Measurements from ENCODE around the gene UPK1B.

Gene UPK1B

DNA sequence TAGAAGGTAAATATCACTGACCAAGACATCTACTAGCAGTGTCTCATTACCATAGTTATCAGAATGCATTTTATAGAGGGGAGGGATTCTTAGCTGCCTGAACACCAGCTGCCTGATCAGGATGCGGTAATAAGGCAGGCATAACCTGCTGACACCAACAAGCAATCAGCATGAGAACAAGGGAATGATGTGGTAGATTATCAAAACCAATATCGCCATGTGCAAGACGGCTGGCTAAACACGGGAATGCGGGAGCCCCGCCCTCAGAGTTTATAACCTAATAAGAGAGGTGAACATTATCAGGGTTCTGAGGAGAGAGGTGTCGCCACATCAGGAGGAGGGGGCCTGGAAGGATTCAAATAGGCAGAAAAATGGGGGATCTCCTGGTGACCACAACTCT, 46.8 kb downstream of the UPK1B start:
- no peak for DNase-seq
- in situ Hi-C loops (cut with MboI; ENCODE audit: low pct_unique_long_range_greater_than_20kb, low sequenced_read_pairs) = no loop called here

DNA sequence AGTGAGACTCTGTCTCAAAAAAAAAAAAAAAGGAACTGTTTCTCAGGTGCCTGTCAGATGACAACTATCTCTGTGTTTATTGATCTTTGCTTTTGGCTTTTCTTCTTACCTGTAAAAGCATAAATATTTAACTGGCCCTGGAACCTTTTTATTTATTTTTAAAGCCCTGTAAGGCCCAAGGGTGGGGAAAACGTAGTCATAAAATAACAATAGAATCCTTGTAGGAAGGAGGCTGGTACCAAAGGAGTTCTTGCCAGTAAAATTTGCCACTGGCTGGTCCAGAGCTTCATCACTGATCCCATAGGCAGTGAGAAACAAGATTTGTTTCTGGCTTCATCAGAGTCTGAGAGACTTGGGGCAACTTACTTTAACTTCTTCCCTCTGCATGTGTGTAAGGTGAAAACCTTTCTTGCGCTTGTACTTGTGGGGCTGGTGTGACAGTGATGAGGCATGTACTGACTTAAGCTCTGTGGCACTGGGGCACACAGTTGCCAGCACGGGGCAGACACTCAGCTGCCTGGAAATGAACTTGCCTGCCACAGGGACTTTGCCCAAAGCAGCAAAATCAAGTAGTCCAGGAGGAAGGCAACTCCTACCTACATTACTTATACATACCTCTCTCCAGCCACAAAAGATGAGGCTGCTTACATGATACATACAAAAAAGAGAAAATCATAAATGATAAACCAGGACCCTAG, 47.7 kb downstream of the UPK1B start:
- DNase-seq = no peak
- in situ Hi-C loops (cut with MboI; ENCODE audit: low pct_unique_long_range_greater_than_20kb, low sequenced_read_pairs) = no loop called here

DNA sequence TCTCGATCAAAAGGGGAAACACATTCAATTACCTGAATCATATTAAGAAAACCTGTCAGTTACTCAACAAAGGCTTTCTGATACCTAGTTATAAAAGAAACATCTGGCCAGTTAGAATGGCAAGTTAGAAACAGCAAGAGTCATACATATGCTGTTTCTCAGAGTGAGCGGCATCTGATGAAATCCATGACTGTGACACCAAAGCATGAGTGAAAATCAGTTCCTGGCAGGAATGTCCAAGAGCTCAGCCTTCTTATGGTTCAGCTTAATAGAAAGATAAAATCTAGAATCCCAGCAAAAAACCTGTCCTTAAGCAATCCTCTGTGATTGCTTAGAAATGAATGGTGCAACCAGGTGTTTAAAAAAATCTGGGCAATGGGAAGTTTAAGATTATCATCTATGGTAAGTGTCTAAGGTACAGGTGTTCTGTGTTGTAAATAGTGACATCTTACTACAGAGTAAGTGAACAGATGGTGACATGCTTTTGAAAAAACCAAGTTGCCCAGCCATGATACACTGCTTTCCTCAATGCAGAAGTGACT, 48.5 kb downstream of the UPK1B start:
- no peak for DNase-seq
- in situ Hi-C loops (cut with MboI; ENCODE audit: low pct_unique_long_range_greater_than_20kb, low sequenced_read_pairs) = no loop called here

DNA sequence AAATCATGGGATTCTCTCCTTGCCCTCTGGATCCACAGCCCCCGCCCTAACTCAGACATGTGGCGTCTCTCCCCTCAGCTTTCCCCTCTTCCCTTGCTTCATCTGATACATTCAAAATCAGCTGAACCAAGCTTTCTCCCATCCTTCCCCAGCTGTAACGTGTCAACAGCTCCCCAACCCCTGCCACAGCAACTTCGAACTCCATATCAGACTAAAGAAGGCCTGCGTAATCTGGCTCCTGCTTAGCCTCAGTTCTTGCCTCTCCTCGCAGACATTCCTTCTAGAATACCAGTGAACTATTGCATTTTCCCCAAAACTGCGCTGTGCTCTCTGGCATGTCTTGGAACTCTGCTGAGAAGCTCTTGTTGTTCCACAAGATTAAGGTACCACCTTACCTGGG, 49.0 kb downstream of the UPK1B start:
- in situ Hi-C loops (cut with MboI; ENCODE audit: low pct_unique_long_range_greater_than_20kb, low sequenced_read_pairs) = no loop called here
- no peak for DNase-seq

DNA sequence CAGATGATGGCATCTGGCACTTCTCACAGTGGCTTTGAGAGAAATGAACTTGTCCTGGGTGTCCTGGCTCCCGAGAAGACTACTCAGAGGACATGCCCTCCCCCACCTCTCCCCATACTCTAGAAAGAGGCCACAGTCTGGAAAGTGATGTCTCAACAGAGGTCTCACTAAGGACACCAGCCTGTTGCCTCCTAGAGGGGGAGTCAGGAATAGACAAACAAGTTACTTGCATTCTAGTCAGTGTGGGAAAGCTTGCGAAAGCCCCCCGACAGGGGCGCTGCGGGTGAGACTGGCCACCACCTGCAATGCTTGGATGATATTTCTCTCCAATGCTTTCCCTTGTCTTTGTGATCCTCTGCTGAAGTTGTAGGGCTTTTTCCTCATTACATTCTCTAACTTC, 50.1 kb downstream of the UPK1B start:
- in situ Hi-C loops (cut with MboI; ENCODE audit: low pct_unique_long_range_greater_than_20kb, low sequenced_read_pairs) = no loop called here

DNA sequence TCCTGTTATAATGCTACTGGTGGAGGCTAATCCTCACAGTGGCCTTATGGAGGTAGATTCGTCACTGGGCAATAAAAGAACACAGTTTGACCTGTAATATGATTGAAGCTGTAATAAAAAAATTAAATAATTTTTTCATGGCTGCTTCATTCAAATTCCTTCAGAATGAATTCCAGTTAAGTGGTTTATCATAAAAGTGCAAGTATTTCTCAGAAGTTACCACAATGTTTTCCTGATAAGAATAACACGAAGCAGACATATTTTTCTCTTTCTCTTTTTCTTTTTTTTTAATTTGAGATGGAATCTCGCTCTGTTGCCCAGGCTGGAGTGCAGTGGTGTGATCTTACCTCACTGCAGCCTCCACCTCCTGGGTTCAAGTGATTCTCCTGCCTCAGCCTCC, 51.7 kb downstream of the UPK1B start:
- no peak for DNase-seq
- in situ Hi-C loops (cut with MboI; ENCODE audit: low pct_unique_long_range_greater_than_20kb, low sequenced_read_pairs) = no loop called here

More for the DNA sequence above, 50.1 kb downstream of the UPK1B start:
- DNase-seq = no peak

DNA sequence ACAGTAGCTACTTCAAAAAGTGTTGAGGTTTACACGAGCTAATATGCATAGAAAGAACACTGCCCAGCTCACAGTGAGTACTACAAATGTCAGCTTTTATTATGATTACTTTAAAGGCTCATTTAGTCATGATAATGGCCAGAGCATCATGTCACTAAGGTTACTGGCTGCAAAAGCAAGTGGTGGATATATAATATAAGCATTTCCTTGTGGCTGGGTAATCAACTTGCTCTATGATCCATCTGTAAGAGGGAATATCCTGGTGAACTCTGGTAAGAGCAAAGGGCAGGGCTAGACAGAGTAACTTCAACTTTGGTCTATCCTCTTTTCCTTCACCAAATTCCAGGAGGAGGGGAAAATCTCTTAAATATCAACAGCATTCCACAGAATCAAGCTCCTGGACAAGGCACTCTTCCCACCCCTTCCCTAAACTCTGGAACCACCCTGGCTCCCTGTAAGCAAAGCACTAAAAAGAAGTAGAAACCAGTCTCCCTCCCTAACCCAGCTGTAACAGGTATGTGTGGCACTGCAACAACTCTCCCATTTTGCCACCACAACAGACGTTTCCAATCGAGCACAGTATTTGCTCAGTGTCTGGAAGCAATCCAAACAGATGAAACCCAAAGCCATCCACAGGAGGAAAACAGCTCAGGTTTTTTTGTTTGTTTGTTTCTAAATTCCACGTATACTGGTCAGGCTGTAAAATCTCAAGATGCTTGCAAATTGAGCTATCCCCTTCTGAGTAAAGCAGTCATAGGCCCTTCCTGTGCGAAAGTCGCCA, 53.9 kb downstream of the UPK1B start:
- in situ Hi-C loops (cut with MboI; ENCODE audit: low pct_unique_long_range_greater_than_20kb, low sequenced_read_pairs) = no loop called here
- no peak for DNase-seq

DNA sequence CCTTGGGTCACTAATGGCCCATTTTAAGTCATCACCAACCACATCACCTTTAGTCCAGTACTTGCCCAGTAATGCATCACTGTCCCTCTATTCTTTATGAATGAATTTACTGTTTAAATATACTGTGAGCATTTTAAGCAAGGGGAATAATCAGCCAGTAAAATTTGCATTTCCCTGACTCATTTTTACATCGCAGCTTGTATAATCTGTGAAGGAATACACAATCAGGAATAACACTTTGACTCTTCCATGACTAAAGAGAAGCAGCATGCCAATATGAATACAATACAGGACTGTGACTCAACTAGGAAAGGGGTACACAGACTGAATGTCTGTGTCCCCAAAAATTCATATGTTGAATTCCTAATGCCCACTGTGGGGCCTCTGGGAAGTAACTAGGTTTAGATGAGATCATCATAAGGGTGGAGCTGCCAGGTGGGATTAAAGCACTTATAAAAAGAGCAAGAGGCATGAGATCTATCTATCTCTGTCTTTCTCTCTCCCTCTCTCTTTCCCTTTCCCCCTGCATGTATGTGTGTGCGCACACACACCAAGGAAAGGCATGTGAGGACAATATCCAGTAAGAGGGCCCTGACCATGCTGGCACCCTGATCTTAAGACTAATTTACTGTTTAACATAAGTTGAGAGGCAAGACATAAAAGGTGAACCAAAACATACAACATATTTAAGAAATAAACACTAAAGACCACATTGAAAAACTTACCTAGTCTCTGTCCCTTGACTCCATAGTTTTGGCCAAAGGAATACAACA, 55.2 kb downstream of the UPK1B start:
- in situ Hi-C loops (cut with MboI; ENCODE audit: low pct_unique_long_range_greater_than_20kb, low sequenced_read_pairs) = no loop called here

DNA sequence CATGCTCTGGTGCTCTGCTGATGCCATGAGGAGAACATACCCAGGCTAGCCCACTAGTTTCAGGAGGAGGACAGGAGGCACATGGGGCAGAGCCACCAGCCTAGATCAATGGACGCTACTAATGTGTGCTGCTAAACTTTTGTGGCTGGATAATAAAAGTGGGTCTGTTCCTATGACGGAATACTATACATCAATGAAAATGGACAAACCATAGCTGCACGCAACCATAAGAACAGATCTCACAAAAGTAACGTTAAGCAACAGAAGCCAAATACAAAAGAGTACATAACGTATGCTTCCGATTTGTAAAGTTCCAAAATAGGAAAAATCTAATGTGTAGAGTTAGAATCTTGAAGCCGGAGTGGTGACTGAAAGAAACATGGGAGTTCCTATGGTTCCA, 55.8 kb downstream of the UPK1B start:
- in situ Hi-C loops (cut with MboI; ENCODE audit: low pct_unique_long_range_greater_than_20kb, low sequenced_read_pairs) = no loop called here
- no peak for DNase-seq

More for the DNA sequence above, 55.2 kb downstream of the UPK1B start:
- no peak for DNase-seq

DNA sequence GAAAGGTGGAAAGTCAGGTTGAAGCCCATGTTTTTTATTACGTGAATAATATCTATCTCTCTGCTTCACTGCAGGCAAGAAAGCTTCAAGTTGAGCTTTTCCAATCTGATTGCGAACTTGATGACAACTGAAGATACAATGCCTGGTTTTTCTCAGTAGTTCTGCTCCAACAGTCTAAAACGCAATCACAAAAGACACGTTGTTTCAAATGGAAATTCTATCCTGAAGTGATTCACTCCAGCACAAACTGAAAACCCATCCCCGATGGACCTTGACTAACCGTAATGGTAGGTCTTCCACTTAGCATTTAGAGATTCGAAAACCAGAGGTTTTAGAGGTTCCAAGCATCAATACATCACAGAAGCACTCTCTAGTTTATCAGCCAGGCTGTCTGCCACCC, 56.7 kb downstream of the UPK1B start:
- in situ Hi-C loops (cut with MboI; ENCODE audit: low pct_unique_long_range_greater_than_20kb, low sequenced_read_pairs) = no loop called here
- no peak for DNase-seq

DNA sequence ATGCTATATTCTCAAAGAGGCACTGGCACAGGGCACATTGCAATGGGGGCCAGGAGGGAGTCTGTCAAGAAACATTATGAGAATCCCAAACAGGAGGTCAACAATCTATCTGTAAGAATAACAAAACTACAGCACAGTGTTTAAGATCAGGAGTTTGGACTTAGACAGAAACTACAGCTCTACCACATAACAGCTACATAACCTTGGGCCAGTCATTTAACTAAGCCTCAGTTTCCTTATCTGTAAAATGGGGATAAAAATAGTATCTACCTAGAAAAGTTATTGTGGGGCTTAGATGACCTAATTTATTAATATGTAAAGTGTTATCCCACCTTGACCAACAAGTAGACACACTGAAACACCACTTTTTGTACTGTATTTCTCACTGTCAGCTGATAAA, 57.3 kb downstream of the UPK1B start:
- no peak for DNase-seq
- in situ Hi-C loops (cut with MboI; ENCODE audit: low pct_unique_long_range_greater_than_20kb, low sequenced_read_pairs) = no loop called here

DNA sequence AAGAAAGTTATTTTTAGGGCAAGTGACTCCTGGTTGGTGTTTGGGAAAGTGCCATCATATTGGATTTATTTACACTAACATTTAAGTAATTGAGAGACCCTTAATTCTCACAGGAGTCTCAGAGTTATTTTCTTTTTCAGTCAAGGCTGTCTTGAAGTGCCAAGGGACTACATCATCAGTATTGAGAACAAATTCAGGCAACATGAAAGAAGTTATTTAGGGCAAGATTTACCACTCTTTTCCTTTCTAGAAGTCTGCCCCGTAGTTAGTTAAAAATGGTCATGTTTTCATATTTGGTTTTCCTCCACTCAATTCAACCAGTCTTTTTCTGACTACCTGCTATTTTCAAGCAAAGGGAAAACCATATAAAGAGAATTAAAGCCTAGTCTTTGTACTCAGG, 61.2 kb downstream of the UPK1B start:
- in situ Hi-C loops (cut with MboI; ENCODE audit: low pct_unique_long_range_greater_than_20kb, low sequenced_read_pairs) = no loop called here
- no peak for DNase-seq

DNA sequence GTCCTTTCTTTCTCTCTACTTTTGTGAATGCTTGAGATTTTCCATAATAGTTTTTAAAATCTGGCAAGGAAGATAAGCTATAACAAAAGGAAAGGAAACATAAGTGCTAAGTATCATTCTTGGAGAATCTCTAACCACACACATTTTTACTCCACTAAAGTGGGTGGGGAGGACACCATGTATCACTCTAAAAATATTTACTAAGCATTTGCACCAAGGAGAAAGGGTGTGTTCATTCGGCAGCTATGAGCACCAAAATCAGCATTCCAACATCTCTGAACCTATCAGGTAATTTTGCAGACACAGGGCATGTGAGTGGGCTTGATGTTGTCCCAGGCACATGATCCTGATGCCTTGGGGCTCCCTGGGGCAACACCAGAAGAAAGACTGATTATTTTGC, 61.8 kb downstream of the UPK1B start:
- in situ Hi-C loops (cut with MboI; ENCODE audit: low pct_unique_long_range_greater_than_20kb, low sequenced_read_pairs) = no loop called here
- DNase-seq = no peak

DNA sequence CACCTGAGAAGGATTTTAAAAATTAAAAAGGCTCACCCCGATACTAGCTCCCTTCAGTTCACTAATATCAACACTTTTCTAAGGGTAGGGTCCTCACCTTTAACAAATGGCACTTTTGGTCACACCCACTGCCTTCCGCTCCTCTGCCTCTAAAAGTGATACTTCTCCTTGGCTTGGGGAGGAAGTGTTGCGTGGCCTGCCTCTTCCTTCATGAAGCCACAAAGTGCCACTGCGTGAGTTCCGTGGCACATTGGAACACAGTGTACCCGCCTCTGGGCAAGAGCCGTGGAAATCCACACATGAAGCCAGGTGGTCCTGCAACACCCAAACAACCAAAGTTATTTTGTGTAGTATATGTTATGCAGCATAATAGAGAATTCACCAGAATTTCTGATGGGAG, 63.4 kb downstream of the UPK1B start:
- in situ Hi-C loops (cut with MboI; ENCODE audit: low pct_unique_long_range_greater_than_20kb, low sequenced_read_pairs) = no loop called here
- peak; percentile 31 for DNase-seq

DNA sequence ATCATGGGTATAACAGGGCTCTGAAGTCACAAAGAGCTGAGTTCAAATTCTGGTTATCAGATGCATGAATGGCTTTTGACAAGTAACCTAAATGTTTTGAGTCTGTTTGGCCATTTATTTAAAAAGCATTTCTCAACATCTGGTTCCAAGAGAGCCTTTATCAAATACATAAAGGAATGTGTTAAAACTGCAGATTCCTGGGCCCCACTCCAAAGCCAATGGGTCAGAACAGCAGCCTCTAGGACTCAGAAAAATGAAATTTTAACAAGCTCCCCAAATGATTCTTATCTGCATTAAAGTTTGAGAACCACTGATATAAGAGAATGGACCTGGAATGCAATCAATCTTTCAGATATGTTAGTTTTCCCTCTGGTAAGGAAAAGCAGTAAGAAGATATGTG, 63.9 kb downstream of the UPK1B start:
- in situ Hi-C loops (cut with MboI; ENCODE audit: low pct_unique_long_range_greater_than_20kb, low sequenced_read_pairs) = no loop called here
- DNase-seq = no peak

DNA sequence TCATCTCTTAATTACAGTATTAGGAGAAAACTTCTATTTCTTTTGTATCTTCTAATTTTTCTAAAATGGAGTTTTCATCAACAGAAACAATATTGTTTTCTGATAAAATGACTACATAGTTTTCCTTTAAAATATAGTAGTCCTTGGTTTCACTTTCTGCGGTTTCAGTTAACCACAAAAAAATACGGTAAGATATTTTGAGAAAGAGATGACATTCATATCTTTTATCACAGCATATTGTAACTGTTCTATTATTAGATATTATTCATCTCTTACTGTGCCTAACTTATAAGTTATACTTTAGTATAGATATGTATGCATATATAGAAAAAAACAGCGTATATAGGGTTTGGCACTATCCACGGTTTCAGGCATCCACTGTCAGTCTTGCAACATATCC, 65.0 kb downstream of the UPK1B start:
- in situ Hi-C loops (cut with MboI; ENCODE audit: low pct_unique_long_range_greater_than_20kb, low sequenced_read_pairs) = no loop called here
- no peak for DNase-seq

DNA sequence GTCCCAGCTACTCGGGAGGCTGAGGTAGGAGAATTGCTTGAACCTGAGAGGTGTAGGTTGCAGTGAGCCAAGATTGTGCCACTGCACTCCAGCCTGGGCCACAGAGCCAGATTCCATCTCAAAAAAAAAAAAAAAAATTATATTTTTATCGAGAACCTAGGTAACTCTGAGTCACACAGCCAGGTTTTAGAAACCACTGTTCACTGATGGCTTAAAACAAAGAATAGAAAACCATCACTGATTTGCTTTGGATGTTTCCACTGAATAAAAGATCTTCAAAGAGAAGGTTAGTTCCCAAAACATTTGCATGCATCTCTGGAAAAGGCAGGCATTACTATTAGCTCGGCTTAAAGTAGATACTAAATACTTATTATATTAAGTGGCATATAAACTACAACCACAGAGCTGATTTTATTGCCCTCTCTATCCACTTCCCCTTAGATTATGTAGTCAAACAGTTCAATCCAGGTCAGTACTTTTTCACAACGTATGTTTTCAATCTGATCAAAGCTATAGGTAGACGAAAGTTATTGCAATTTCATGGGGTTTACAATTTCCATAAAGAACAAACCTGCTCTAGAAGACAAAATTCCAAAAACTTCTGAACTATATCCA, 65.9 kb downstream of the UPK1B start:
- in situ Hi-C loops (cut with MboI; ENCODE audit: low pct_unique_long_range_greater_than_20kb, low sequenced_read_pairs) = no loop called here
- DNase-seq = peak; percentile 40

DNA sequence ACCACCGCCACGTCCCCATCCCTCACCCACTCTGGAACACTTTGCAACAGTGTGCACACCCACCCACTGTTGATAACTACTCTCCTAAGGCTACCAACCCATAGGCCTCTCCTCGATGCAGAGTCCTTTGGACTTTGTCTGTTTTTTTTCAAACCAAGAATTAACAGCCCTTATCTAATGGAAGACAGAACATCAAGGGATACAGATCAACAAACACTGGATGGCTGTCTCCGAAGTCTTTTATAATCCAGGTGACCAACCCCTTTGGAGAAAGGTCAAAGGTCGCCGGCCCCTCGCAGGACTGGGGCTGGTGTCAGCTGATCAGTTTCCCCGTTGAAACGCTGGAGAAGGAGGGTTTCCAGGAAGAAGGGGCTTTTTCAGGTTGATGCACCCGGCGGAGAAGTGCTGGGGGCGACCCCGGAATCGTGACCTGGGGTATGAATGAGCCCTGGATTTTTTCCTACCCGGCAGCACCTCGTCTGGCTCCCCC, 66.7 kb downstream of the UPK1B start:
- DNase-seq = peak; percentile 57

More for the DNA sequence above, 66.7 kb downstream of the UPK1B start:
- in situ Hi-C loops (cut with MboI; ENCODE audit: low pct_unique_long_range_greater_than_20kb, low sequenced_read_pairs) = no loop called here
